Stimulated activated CD4-positive, alpha-beta T cell treated with anti-CD3 and anti-CD28 coated beads, TNF-alpha, amount 100 ng/mL, for 1 hour (primary cell): Measurements from ENCODE around the gene SEMA3A.

ENCODE experiments used
- DNase-seq, 3 donors: peaks; one replicate each; pipeline ENCODE4 v3.0.0-alpha.2; 2020; ENCODE audit warnings: low read depth in 3 of 3, low spot score in 1 of 3

The SEMA3A gene

DNA sequence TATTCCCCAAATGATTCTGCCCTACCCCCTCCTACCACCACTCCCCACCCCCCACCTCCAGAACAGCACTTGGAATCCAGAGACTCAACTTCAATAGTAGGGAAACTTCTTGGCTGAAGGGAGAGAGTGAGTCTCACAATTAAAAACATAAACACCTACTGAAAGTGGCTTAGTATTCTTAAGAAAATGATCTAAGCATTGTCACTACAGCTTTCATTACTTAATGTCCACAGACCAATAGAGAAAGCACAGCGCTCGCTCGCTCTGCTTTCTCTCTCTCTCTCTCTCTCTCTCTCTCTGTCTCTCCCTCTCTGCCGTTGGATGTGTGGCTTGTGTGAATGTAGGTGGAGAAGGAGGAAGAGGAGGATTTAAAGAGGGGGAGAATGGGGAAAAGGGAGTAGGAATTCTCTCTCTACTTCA is 1.5 kb upstream of the SEMA3A start:
- no peak for DNase-seq

- DNase-seq, result no peak
Observed at GRCh38 chr7:84195295-84196060, 889 bp upstream of the SEMA3A start.

GRCh38 chr7:84193747-84194146 is 842 bp downstream of the SEMA3A start:
- no peak for DNase-seq

- no peak for DNase-seq
Observed at GRCh38 chr7:84191842-84192241, 2.7 kb downstream of the SEMA3A start.

DNA sequence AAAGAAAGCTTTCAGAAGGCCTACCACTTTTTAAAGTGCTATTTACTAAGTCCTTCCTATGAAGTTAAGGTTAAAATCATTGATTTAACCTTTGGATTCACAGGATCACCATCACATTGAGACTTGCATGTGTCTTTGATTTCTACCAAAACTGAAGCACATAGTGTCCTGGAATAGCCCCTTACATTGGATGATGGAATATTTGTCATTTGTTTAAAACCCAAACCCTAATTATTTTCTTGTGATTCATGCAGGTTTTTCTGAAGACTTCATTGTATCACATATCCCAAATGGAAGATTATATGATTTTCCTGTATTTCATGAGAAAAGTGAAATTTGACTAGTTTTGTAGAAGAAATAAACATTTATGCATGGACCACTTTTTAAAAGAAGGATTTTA is 3.3 kb downstream of the SEMA3A start:
- DNase-seq, result no peak

DNA sequence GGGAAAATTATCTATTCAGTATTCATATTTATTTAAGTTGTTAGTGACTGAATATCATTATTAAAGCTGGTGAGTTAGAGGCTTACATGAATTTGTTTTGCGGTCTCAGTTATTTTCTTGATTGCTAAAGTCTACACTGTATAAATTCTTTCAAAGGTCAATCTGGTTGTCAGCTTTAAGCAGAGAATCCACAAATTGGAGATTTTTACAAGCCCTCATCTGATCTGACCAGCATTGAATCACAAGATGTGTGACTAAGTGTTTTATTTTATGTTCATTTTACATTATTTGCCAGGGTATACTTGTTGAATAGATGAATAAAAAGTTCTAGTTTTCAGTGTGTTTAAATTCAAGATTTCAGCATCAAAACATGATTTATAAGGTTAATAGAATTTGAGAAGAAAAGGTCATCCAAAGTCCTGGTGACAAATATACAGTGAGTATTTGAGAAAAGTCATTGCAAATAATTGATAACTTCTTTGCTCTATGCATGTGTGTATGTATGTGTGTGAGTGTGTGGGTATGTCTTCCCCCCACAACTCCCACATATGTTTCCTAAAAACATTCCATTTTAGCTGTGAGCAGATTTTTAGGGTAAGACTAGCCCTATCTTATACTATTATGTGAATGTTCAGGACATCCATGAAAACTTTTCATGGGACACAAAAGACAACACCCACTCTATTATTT is 4.4 kb downstream of the SEMA3A start:
- DNase-seq, result no peak

GRCh38 chr7:84188786-84189405 is 5.7 kb downstream of the SEMA3A start:
- DNase-seq, result no peak

- DNase-seq, result no peak
Observed at GRCh38 chr7:84187813-84188510, 6.6 kb downstream of the SEMA3A start.

DNA sequence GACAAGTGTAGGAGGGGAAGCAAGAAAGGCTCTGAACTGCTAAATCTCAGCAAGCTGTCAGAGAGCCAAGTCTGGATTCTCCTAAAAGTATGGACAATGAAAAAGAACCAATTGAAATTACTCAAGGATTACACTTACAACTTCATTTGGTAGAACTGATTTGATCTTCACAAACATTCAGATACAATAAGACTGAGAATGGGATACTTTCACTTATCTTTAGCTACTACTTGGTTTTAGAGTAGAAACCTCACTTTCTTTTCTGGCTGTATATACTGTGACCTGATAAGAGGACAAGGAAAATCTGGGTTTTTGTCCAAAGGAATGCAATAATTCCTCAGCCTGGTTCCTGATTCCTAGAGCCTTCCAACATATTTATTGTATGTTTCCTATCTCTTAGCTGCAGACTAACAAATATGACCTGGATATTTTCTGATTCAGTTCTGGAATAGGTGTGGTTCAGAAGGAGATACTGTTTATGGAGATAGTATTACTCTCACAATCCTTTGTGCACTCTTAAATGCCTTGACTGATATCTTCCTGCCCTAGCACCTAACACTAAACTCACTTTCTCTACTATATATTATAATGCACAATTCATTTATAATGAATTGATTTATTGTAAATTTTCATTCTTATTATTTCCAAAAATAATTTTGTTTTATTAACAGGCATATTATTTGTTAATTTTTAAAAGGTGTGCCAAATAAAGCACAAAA is 7.3 kb downstream of the SEMA3A start:
- no peak for DNase-seq

GRCh38 chr7:84183741-84184140 is 10.8 kb downstream of the SEMA3A start:
- no peak for DNase-seq

DNA sequence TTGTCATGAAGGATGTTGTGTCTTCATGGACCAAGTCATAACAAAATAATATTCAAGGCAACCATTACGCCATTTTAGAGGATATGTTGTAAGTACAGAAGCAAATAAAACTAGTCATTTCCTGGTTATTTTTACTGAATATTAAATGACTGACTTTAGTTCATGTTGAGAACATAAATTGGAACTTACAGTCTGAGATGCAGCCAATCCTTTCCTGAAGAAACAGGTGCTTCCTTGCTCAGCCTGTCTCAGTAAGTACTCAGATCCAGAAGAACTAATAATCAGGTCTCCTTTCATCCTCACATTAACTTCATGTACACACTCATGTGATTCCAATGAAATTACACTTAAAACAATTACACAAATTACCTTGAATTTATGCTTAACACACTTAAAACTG is 12.3 kb downstream of the SEMA3A start:
- DNase-seq, result no peak

GRCh38 chr7:84181628-84182027 is 13.0 kb downstream of the SEMA3A start:
- no peak for DNase-seq

DNA sequence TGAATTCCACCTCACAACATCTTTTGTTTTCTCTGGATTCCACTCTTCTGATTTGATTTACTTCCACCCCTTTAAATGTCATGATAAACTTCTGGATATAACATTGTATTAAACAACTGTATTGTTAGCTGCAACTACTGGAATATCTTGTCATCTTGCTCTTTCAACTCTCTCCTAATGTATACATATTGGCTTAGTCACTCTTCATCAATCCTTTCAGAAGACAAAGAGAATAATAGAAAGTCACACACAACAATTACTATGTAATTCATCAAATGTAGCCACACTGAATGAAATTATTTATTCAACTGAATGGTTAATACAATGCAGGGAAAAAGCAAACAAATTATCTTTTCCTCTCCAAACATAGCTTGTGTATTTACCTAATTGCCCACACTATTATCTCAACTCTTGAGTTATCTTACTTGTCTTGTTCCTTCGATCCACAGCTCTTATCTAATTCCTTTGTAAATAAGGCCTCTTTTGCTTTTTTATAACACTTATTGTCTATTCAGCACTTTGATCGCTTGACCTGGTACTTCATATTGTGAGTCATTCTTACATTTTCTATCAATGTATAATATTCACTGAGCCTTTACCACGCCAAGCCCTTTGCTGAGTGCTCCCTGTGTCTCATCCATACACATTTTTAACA is 16.7 kb downstream of the SEMA3A start:
- DNase-seq, result no peak

DNA sequence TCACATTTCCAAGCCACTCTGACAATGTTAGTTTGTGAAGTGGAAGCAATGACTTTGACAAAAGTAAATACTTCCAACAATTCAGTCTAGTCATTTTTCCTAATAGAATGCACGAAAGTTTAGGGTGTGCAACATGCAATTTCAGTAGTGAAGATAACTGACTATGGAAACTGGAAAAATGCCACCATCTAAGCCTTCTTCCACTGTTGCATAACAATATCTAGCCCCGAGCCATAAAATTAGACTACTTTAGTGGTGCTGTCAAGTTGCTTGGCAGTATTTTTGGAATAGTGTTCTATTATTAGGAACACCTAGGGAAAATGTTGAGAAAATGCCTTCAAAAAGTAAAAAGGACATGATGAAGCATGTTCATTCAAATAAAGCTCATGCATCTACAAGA is 17.9 kb downstream of the SEMA3A start:
- DNase-seq, result no peak

GRCh38 chr7:84175461-84175860 is 19.1 kb downstream of the SEMA3A start:
- no peak for DNase-seq

DNA sequence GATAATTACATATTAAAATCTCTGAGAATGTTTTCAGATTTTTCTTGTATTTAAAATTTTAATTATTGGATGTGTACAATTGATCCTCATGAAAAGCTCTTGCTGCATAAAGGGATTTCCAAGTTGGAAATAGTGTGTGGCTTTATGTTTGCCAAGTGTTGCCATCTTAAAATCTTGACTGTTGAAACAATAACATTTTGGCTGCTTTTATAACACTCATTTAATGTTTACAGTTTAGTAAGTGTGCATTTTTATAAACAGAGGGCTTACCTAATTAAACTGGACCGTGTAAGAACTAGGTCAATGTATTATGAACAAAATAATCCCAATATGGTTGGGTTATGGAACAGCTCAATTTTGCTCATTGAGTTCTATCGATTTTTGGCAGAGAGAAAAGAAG is 23.9 kb downstream of the SEMA3A start:
- no peak for DNase-seq

DNA sequence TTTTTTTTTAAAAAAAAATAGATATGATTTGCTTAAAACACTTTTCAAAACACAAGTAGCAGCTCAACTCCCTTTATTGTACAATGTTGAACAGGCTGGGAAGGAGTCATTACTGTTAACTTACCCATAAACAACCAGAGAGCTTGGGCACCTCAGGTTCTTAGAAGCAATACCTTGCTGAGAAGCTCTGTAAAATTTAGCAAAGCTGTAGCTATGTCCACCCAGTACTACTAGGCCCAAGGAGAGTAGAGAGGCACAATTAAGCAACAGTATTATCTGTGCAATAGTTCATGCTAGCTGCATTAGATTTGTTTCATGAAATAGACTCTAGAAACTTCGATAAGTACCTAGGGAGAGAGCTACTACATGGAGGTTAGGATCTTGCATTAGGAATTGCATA is 32.0 kb downstream of the SEMA3A start:
- no peak for DNase-seq

DNA sequence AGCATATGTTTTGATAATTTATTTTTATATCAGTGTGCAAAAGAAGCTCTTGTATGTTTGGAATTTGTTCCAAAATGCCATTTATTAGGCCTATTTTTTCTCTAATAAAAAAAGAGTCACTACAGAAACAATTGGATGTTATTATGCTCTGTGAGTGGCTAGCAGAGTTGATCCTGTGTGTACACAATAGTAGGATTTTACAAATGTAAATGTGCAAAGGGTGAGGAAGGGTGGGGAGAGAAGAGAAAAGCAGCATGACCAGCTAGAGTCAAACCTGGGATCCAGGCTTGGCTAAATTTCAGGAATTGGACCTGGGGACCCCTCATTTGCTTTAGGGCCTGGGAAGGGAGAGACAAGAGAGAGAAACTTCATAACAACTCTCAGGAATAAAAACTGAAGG is 32.5 kb downstream of the SEMA3A start:
- DNase-seq, result no peak

- DNase-seq, result no peak
Observed at GRCh38 chr7:84161398-84161797, 33.2 kb downstream of the SEMA3A start.

- no peak for DNase-seq
Observed at GRCh38 chr7:84159435-84159834, 35.2 kb downstream of the SEMA3A start.

GRCh38 chr7:84157171-84157570 is 37.4 kb downstream of the SEMA3A start:
- DNase-seq, result no peak
